ENCODE data around the gene PTCD2. TPM values are rescaled to one million over a fixed set of nuclear protein-coding genes. Genes with fewer than 3 reads are reported as not detected.

PTCD2 gene
- total and polyA plus RNA-seq, 2 of the 8 experiments (the other 6 are each of a cell fraction or from before 2014, with no cell fraction given) = 7.3 to 15.4 TPM

DNA sequence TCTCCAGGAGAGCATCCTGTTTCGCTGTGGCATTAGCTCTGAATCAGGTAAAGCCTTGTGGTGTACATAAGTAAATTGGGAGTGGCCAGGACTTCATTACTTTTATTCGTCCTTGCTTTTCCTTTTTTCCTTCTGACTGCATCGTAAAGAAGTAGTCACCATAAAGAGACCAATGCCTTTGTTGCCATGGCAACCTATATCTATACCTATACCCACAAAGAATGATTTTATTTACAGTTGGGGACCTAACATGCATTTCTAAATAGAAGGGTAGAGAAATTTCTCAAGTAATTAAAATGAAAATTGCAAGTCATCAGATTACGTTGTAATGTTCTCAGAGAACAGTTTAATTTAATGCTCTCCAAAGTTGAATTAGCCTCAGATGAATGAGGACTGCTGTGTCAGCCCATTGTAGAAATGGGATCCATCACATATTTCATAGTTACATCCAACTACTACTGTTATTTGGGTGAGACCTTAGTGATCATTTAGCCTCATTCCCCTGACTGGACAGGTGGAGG is 18.6 kb downstream of the PTCD2 start:
- ChIA-PET POLR2A (ENCODE audit: partially characterized antibody) (no interaction called here), CTCF (ENCODE audit: partially characterized antibody) (interaction anchor here (1.2 to 1.6 kb wide), 3 partner anchors 17 to 185 kb away, joined by 3 to 5 read pairs (median 4); no protein-coding TSS in a partner anchor)
- Histone ChIP-seq H3K23ac (ENCODE audit: insufficient read length) (no peak overlapping the region), H3K4me2 (ENCODE audit: insufficient read depth in 1 of 2, low read depth in 2 of 2, low read length in 2 of 2) (no peak overlapping the region), H3K4me1 (replicated peaks in 1 of 4; ENCODE audit: control insufficient read depth in 3 of 4, insufficient read depth in 4 of 4, low read length in 3 of 4) (no peaks in the 10 kb centered on the region), H2AFZ (ENCODE audit: low read length) (no peak overlapping the region), H3K36me3 (ENCODE audit: control insufficient read depth in 2 of 4, insufficient read depth in 4 of 4, low read length in 3 of 4) (peaks cover 0 to 20% (median 9%) of the 10 kb centered on the region in 4 experiments; a peak in 6 of 8 replicates), H4K91ac (replicated peaks; ENCODE audit: insufficient read length, low read length) (no peak overlapping the region), H4K20me1 (replicated peaks in 1 of 2; ENCODE audit: control insufficient read depth in 1 of 2, insufficient read depth in 2 of 2, low read length in 2 of 2) (no peaks in the 10 kb centered on the region), H3K27ac (ENCODE audit: low read depth, low read length) (no peak overlapping the region), H3K79me2 (ENCODE audit: control insufficient read depth in 1 of 2, insufficient read depth in 2 of 2, low read length in 2 of 2) (no peaks in the 10 kb centered on the region), H3K79me1 (ENCODE audit: low read depth, low read length) (no peaks in the 10 kb centered on the region), H2AK5ac (ENCODE audit: low read depth, low read length) (no peak overlapping the region), H3K23me2 (ENCODE audit: low read depth, low read length) (no peaks in the 10 kb centered on the region), H3K9me3 (ENCODE audit: insufficient read depth in 2 of 2, low read depth in 1 of 2, low read length in 1 of 2) (no peaks in the 10 kb centered on the region), H3K14ac (ENCODE audit: insufficient read length) (no peak overlapping the region), H2BK15ac (ENCODE audit: low read length) (no peak overlapping the region), H2BK20ac (ENCODE audit: low read length) (no peak overlapping the region), H3K4me3 (ENCODE audit: extremely low read depth in 1 of 4, insufficient read depth in 2 of 4, low read depth in 3 of 4, low read length in 4 of 4) (no peak overlapping the region), H3K18ac (ENCODE audit: extremely low read depth, low read length) (no peak overlapping the region), H4K8ac (ENCODE audit: extremely low read depth, insufficient read depth, low read length) (no peak overlapping the region), H3K9ac (replicated peaks in 1 of 4; ENCODE audit: extremely low read depth in 1 of 4, low read depth in 3 of 4, low read length in 3 of 4) (no peak overlapping the region), H3K27me3 (replicated peaks in 1 of 4; ENCODE audit: control insufficient read depth in 3 of 4, extremely low read depth in 1 of 4, insufficient read depth in 3 of 4, low read length in 3 of 4) (peaks cover 0 to 1% (median 0%) of the 10 kb centered on the region in 4 experiments; a peak in 1 of 7 replicates), H3K56ac (replicated peaks; ENCODE audit: insufficient read length, low read depth, low read length) (no peak overlapping the region), H4K5ac (ENCODE audit: insufficient read length, low read depth, low read length) (no peak overlapping the region), H2BK12ac (ENCODE audit: low read depth, low read length) (no peak overlapping the region), H3K4ac (replicated peaks; ENCODE audit: insufficient read length, low read depth, low read length) (no peak overlapping the region), H2BK5ac (ENCODE audit: low read depth, low read length) (no peak overlapping the region), H2BK120ac (replicated peaks; ENCODE audit: low read depth, low read length) (no peak overlapping the region)
- FAIRE-seq (no peak), DNase-seq (ENCODE audit: low read depth in 1 of 2, low spot score in 2 of 2) (no peak)
- WGBS, 2 experiments (ENCODE audit: extremely low coverage in 1 of 2, insufficient coverage in 1 of 2, insufficient read length in 1 of 2, insufficient replicate concordance in 2 of 2, low coverage in 1 of 2, low lambda C conversion rate in 2 of 2, missing lambda C conversion rate in 1 of 2) = 83% methylated on average over 4 of the region's 4 CpGs; no CpG with 5 or more reads in 1 of the 2 experiments
- TF ChIP-seq SP2 (IDR thresholded peaks at IDR 0.05; ENCODE audit: low read length) = no peak
- TF ChIP-seq EGR1 (IDR thresholded peaks at IDR 0.05; ENCODE audit: borderline replicate concordance, low read depth, low read length) = no peak
- TF ChIP-seq, protein P1, sequence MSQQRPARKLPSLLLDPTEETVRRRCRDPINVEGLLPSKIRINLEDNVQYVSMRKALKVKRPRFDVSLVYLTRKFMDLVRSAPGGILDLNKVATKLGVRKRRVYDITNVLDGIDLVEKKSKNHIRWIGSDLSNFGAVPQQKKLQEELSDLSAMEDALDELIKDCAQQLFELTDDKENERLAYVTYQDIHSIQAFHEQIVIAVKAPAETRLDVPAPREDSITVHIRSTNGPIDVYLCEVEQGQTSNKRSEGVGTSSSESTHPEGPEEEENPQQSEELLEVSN (IDR thresholded peaks at IDR 0.05) = no peak

All from H1 (cell line).